Eye (tissue), 1 donor: ENCODE measurements around the gene MRPS22.
"Not testable (repeated sequence)": the region's sequence is repeated elsewhere in the genome, so short reads cannot be mapped to it uniquely, and the experiment has no call there.

ENCODE experiments used
- DNase-seq: peaks from one replicate; pipeline ENCODE4 v3.0.0-alpha.2; 2015

MRPS22 gene

DNA sequence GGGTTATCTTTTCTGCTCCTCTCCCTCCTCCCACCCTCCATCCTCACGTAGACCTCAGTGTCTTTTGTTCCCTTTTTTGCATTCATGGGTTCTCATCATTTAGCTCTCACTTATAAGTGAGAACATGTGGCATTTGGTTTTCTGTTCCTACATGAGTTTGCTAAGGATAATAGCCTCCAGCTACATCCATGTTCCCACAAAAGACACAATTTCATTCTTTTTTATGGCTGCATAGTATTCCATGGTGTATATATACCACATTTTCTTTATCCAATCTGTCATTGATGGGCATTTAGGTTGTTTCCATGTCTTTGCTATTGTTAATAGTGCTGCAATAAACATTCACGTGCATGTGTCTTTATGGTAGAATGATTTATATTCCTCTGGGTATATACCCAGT lies 57.3 kb downstream of the MRPS22 start:
- not testable (repeated sequence) for DNase-seq
